ENCODE results near the gene PWWP3B.

GRCh38 chrX:106177982-106178321, 9.8 kb downstream of the PWWP3B start:
- no peak for TF ChIP-seq EZH2 (IDR thresholded peaks at IDR 0.05; ENCODE audit: insufficient read depth, poor library complexity, severe bottlenecking)
- no peak for TF ChIP-seq EZH2phosphoT487 (IDR thresholded peaks at IDR 0.05; ENCODE audit: insufficient read depth, low read depth)
